Measurements from ENCODE around the gene TRIM22. TPM values are rescaled to one million over a fixed set of nuclear protein-coding genes. Genes with fewer than 3 reads are reported as not detected.
"Not testable (repeated sequence)": the region's sequence is repeated elsewhere in the genome, so short reads cannot be mapped to it uniquely, and the experiment has no call there.

The TRIM22 gene
- total RNA-seq, 4 donors from 2014 or later: 27.1 to 46.6 (median 36.7) TPM

DNA sequence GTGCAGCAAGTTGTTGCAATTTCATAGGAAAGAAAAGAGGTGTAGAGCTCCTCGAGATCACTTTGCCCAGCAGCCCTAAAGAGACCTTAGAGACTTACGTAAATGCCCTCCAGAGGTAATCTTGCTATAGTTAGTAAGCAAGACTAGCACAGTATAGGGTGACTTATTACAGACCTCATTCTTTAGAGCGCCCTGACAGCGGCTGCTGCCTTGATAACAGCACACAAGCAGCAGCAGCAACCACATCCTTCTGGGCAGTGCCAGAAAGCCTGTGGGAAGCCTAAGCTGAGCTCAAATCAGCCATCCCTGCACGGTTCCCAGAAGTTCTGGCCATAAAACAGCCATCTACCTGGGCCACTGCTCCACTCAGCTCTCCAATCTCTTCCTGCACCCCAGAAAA lies 24.1 kb downstream of the TRIM22 start:
- Histone ChIP-seq H3K4me3 (no peak overlapping the region), H3K9me3 (no peaks in the 10 kb centered on the region), H3K36me3 (peaks cover 0 to 17% (median 11%) of the 10 kb centered on the region in 4 donors), H3K4me1 (no peaks in the 10 kb centered on the region), H3K27ac (replicated peaks in 1 of 4) (no peak overlapping the region), H3K27me3 (no peaks in the 10 kb centered on the region)
- 67% methylated on average over 5 of the region's 5 CpGs for WGBS
- TF ChIP-seq POLR2A (IDR thresholded peaks at IDR 0.05; ENCODE audit: low read depth) (no peak), POLR2AphosphoS5 (IDR thresholded peaks at IDR 0.05) (no peak), EP300 (IDR thresholded peaks at IDR 0.05) (no peak)
- TF ChIP-seq, protein P1, sequence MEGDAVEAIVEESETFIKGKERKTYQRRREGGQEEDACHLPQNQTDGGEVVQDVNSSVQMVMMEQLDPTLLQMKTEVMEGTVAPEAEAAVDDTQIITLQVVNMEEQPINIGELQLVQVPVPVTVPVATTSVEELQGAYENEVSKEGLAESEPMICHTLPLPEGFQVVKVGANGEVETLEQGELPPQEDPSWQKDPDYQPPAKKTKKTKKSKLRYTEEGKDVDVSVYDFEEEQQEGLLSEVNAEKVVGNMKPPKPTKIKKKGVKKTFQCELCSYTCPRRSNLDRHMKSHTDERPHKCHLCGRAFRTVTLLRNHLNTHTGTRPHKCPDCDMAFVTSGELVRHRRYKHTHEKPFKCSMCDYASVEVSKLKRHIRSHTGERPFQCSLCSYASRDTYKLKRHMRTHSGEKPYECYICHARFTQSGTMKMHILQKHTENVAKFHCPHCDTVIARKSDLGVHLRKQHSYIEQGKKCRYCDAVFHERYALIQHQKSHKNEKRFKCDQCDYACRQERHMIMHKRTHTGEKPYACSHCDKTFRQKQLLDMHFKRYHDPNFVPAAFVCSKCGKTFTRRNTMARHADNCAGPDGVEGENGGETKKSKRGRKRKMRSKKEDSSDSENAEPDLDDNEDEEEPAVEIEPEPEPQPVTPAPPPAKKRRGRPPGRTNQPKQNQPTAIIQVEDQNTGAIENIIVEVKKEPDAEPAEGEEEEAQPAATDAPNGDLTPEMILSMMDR (IDR thresholded peaks at IDR 0.05): no peak
- DNase-seq (ENCODE audit: extremely low spot score): no peak
- intact Hi-C loops (cut with DNase I): no loop called here

DNA sequence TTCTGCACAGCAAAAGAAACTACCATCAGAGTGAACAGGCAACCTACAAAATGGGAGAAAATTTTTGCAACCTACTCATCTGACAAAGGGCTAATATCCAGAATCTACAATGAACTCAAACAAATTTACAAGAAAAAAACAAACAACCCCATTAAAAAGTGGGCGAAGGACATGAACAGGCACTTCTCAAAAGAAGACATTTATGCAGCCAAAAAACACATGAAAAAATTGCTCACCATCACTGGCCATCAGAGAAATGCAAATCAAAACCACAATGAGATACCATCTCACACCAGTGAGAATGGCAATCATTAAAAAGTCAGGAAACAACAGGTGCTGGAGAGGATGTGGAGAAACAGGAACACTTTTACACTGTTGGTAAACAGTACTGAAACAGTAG lies 26.9 kb downstream of the TRIM22 start:
- H3K9me3 ChIP-seq; H3K27ac ChIP-seq (replicated peaks in 1 of 4); DNase-seq (ENCODE audit: extremely low spot score); H3K4me3 ChIP-seq; H3K36me3 ChIP-seq; H3K4me1 ChIP-seq; H3K27me3 ChIP-seq; intact Hi-C loops (cut with DNase I): not testable (repeated sequence)
- 50% methylated on average over 1 of the region's 1 CpG for WGBS

DNA sequence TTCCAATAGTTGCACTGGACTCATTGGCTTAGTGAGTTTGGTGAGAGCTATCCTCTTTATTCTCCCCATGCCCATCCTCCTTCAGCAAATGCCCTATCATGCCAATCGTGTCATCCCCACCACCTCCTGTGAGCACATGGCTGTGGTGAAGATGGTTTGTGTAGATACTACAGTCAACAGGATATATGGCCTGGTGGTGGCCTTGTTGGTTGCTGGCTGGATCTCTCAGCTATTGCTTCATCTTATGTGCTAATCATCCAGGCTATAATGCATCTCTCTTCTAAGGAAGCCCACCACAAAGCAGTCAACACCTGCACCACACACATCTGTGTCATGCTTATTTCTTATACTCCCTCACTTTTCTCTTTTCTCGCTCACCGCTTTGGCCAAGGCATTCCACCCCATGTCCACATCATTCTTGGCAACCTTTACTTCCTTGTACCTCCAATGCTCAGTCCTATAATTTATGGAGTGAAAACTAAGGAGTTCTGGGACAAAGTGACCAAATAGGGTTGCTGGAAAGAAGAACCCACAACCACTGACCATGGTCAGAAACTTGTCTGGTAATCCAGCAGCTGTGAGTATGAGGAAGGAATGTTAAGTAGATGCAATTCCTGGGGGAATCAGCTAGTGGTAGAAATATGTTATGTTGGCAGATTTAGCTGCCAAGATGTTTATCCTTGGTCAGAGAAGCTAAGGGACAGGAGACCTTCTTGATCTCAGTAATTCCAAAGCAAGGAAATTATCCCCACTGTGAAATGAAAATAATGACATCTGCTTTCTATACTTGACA lies 30.3 kb downstream of the TRIM22 start:
- TF ChIP-seq POLR2AphosphoS5 (IDR thresholded peaks at IDR 0.05): no peak
- TF ChIP-seq, protein P1 (IDR thresholded peaks at IDR 0.05): no peak
- 95% methylated on average over 3 of the region's 3 CpGs for WGBS
- no peaks in the 10 kb centered on the region for H3K4me1 ChIP-seq

DNA sequence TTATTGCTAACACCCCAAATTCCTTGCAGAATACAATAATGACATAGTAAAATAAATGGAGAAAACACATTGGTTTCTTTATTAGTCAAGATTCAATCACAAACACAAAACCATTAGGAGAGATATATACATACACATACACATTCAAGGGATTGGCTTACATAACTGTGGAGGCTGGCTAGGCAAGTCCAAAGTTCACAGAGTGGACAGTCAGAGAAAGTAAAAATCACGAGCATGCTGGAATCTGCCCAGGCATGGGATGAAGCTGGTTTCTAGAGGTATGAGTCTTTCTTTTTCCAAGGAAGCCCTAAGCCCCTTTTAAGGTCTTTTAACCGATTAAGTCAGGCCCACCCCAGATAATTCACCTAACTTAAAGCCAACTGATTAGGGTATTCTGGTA lies 33.0 kb downstream of the TRIM22 start:
- no peaks in the 10 kb centered on the region for H3K36me3 ChIP-seq
- TF ChIP-seq EP300 (IDR thresholded peaks at IDR 0.05) (no peak), POLR2A (IDR thresholded peaks at IDR 0.05; ENCODE audit: low read depth) (no peak), POLR2AphosphoS5 (IDR thresholded peaks at IDR 0.05) (no peak)
- TF ChIP-seq, protein P1 (IDR thresholded peaks at IDR 0.05): no peak
- intact Hi-C loops (cut with DNase I): no loop called here
- H3K27ac ChIP-seq (replicated peaks in 1 of 4): no peak overlapping the region
- no peak overlapping the region for H3K4me3 ChIP-seq
- DNase-seq (ENCODE audit: extremely low spot score): no peak
- 73% methylated on average over 2 of the region's 2 CpGs for WGBS
- no peaks in the 10 kb centered on the region for H3K27me3 ChIP-seq
- H3K9me3 ChIP-seq: no peaks in the 10 kb centered on the region
- no peaks in the 10 kb centered on the region for H3K4me1 ChIP-seq

More for the DNA sequence above, 30.3 kb downstream of the TRIM22 start:
- intact Hi-C loops (cut with DNase I): no loop called here
- H3K36me3 ChIP-seq: no peaks in the 10 kb centered on the region
- DNase-seq (ENCODE audit: extremely low spot score): no peak
- no peak overlapping the region for H3K27ac ChIP-seq (replicated peaks in 1 of 4)
- H3K27me3 ChIP-seq: no peaks in the 10 kb centered on the region
- H3K4me3 ChIP-seq: no peak overlapping the region
- H3K9me3 ChIP-seq: no peaks in the 10 kb centered on the region

DNA sequence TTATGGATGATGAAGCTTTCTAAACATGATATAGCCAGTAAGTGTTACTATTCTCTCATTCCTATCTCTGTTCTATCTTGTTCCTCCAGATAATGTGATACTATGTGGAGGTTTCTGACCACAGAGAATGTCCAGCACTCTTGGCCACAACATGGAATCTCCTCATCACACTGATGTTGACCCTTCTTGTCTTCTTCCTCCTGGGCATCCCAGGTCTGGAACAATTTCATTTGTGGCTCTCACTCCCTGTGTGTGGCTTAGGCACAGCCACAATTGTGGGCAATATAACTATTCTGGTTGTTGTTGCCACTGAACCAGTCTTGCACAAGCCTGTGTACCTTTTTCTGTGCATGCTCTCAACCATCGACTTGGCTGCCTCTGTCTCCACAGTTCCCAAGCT lies 36.8 kb downstream of the TRIM22 start:
- Histone ChIP-seq H3K27me3 (no peaks in the 10 kb centered on the region), H3K36me3 (no peaks in the 10 kb centered on the region), H3K4me3 (no peak overlapping the region), H3K9me3 (no peaks in the 10 kb centered on the region), H3K27ac (replicated peaks in 1 of 4) (no peak overlapping the region), H3K4me1 (no peaks in the 10 kb centered on the region)
- WGBS: 83% methylated on average over 1 of the region's 1 CpG
- intact Hi-C loops (cut with DNase I): no loop called here
- DNase-seq (ENCODE audit: extremely low spot score): no peak
- TF ChIP-seq POLR2AphosphoS5 (IDR thresholded peaks at IDR 0.05): no peak
- TF ChIP-seq, protein P1 (IDR thresholded peaks at IDR 0.05): no peak
- TF ChIP-seq EP300 (IDR thresholded peaks at IDR 0.05): no peak
- no peak for TF ChIP-seq POLR2A (IDR thresholded peaks at IDR 0.05; ENCODE audit: low read depth)

Data from esophagus muscularis mucosa (tissue), 4 donors.